Astrocyte of the cerebellum (primary cell): ENCODE results near the gene PMEL.
"Not testable (repeated sequence)": the region's sequence is repeated elsewhere in the genome, so short reads cannot be mapped to it uniquely, and the experiment has no call there.

Experiments
- DNase-seq: peaks from one replicate; pipeline ENCODE4 v3.0.0-alpha.2; 2011; ENCODE audit warnings: low read depth
- H3K4me3 ChIP-seq: 2 replicates; pipeline ENCODE4 v1.5.1; 2011; ENCODE audit warnings: mild to moderate bottlenecking, low read depth, low read length, moderate library complexity
- in situ Hi-C: cut with HindIII; loops from 2 replicates; pipeline ENCODE4 v1.10.0; 2017; ENCODE audit warnings: low sequenced_read_pairs
- TF ChIP-seq, protein P1 (sequence below): IDR thresholded peaks from 2 replicates; pipeline ENCODE4 v1.5.1; 2012; ENCODE audit warnings: low read length, low read depth, moderate library complexity, mild to moderate bottlenecking; ENCODE audit errors: missing control alignments

The PMEL gene

GRCh38 chr12:55925371-55925770, 40.5 kb downstream of the PMEL start:
- H3K4me3 ChIP-seq: no peak overlapping the region
- in situ Hi-C loops: no loop called here
- DNase-seq: no peak
- TF ChIP-seq, protein P1, sequence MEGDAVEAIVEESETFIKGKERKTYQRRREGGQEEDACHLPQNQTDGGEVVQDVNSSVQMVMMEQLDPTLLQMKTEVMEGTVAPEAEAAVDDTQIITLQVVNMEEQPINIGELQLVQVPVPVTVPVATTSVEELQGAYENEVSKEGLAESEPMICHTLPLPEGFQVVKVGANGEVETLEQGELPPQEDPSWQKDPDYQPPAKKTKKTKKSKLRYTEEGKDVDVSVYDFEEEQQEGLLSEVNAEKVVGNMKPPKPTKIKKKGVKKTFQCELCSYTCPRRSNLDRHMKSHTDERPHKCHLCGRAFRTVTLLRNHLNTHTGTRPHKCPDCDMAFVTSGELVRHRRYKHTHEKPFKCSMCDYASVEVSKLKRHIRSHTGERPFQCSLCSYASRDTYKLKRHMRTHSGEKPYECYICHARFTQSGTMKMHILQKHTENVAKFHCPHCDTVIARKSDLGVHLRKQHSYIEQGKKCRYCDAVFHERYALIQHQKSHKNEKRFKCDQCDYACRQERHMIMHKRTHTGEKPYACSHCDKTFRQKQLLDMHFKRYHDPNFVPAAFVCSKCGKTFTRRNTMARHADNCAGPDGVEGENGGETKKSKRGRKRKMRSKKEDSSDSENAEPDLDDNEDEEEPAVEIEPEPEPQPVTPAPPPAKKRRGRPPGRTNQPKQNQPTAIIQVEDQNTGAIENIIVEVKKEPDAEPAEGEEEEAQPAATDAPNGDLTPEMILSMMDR: no peak

DNA sequence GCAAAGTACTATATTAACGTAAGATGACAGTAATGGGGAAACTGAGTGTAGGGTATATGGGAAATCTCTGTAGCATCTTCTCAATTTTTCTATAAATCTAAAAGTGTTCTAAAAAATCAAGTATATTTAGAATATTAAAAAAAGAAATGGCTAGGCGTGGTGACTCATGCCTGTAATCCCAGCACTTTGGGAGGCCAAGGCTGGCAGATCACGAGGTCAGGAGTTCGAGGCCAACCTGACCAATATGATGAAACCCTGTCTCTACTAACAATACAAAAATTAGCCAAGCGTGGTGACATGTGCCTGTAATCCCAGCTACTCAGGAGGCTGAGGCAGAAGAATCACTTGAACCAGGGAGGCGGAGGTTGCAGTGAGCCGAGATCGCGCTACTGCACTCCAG, 42.2 kb downstream of the PMEL start:
- in situ Hi-C loops, H3K4me3 ChIP-seq, DNase-seq: not testable (repeated sequence)

GRCh38 chr12:55922126-55922525, 43.7 kb downstream of the PMEL start:
- in situ Hi-C loops: no loop called here
- TF ChIP-seq, protein P1: no peak
- DNase-seq: no peak

GRCh38 chr12:55919032-55919431, 46.8 kb downstream of the PMEL start:
- in situ Hi-C loops, H3K4me3 ChIP-seq, DNase-seq: not testable (repeated sequence)

More at GRCh38 chr12:55922126-55922525, 43.7 kb downstream of the PMEL start:
- H3K4me3 ChIP-seq: no peak overlapping the region

GRCh38 chr12:55915482-55915859, 50.4 kb downstream of the PMEL start:
- no peak for DNase-seq
- in situ Hi-C loops: no loop called here
- TF ChIP-seq, protein P1: no peak
- no peak overlapping the region for H3K4me3 ChIP-seq

DNA sequence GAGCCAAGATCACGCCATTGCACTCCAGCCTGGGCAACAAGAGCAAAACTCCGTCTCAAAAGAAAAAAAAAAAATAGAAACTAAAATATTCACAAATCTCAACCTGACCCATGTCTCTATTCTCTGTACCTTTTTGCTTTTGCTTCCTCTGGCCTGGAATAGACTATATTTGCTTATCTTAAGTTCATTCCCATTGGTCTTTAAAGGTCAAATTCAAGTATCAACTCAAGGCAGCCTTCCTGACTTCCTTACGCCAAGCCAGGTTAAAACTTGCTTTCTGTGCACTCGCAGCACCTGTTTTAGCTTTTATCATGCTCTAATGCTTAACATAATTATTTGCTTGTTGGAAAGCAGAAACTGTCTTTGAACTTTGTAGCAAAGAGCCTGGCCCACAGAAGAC, 52.9 kb downstream of the PMEL start:
- H3K4me3 ChIP-seq: no peak overlapping the region
- TF ChIP-seq, protein P1: no peak
- in situ Hi-C loops: no loop called here
- no peak for DNase-seq

DNA sequence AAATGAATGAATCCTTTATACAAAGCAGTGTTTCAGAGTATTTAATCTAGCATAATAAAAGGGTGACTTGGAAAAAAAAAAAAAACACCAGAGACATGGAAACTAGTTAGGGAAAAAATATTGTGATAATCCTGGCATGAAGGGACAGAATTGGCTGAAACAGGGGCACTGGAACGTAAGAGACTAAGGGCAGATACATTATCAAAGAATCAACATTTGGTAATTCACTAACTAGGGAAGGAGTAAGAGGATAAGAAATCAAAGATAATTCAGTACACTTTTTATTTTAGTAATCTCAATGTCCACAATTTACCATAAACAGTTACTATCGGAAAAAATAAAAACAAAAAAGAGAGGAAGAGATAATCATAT, 56.3 kb downstream of the PMEL start:
- in situ Hi-C loops: no loop called here
- TF ChIP-seq, protein P1: no peak
- no peak overlapping the region for H3K4me3 ChIP-seq
- DNase-seq: no peak
